GM08714 (cell line): ENCODE results near the gene CYB5A.

ENCODE experiments used
- H3K4me3 ChIP-seq: fragments of 200-500 bp; sonication (Bioruptor generic); 2 replicates; pipeline ENCODE4 v1.5.1; 2014; ENCODE audit warnings: mild to moderate bottlenecking, low read length, inconsistent platforms
- ZNF274 ChIP-seq: IDR thresholded peaks from 2 replicates; pipeline ENCODE4 v1.6.1; 2012; ENCODE audit warnings: mild to moderate bottlenecking, low read depth, low read length

The CYB5A gene

GRCh38 chr18:74230922-74231714 is 60.6 kb downstream of the CYB5A start:
- TF ChIP-seq ZNF274: no peak
- H3K4me3 ChIP-seq: no peak overlapping the region

- no peak for TF ChIP-seq ZNF274
- H3K4me3 ChIP-seq: no peak overlapping the region
These were observed 61.9 kb downstream of the CYB5A start for GRCh38 chr18:74229891-74230290.

- no peak for TF ChIP-seq ZNF274
- H3K4me3 ChIP-seq: no peak overlapping the region
These were observed 62.8 kb downstream of the CYB5A start for GRCh38 chr18:74229005-74229404.

GRCh38 chr18:74228312-74228711 is 63.5 kb downstream of the CYB5A start:
- TF ChIP-seq ZNF274: no peak
- no peak overlapping the region for H3K4me3 ChIP-seq

- no peak for TF ChIP-seq ZNF274
- H3K4me3 ChIP-seq: no peak overlapping the region
These were observed 65.1 kb downstream of the CYB5A start for GRCh38 chr18:74226666-74227065.

- TF ChIP-seq ZNF274: no peak
These were observed 65.6 kb downstream of the CYB5A start for GRCh38 chr18:74226156-74226555.

GRCh38 chr18:74225193-74225840 is 66.4 kb downstream of the CYB5A start:
- no peak for TF ChIP-seq ZNF274
- no peak overlapping the region for H3K4me3 ChIP-seq

More at GRCh38 chr18:74226156-74226555, 65.6 kb downstream of the CYB5A start:
- H3K4me3 ChIP-seq: no peak overlapping the region

- no peak overlapping the region for H3K4me3 ChIP-seq
- no peak for TF ChIP-seq ZNF274
These were observed 68.9 kb downstream of the CYB5A start for GRCh38 chr18:74222710-74223494.

- no peak for TF ChIP-seq ZNF274
- H3K4me3 ChIP-seq: no peak overlapping the region
These were observed 70.7 kb downstream of the CYB5A start for GRCh38 chr18:74221081-74221480.

GRCh38 chr18:74219056-74219455 is 72.7 kb downstream of the CYB5A start:
- no peak for TF ChIP-seq ZNF274
- H3K4me3 ChIP-seq: no peak overlapping the region

- no peak for TF ChIP-seq ZNF274
- H3K4me3 ChIP-seq: no peak overlapping the region
These were observed 74.2 kb downstream of the CYB5A start for GRCh38 chr18:74217476-74218143.

- H3K4me3 ChIP-seq: no peak overlapping the region
- TF ChIP-seq ZNF274: no peak
These were observed 75.1 kb downstream of the CYB5A start for GRCh38 chr18:74216661-74217110.

GRCh38 chr18:74215863-74216262 is 75.9 kb downstream of the CYB5A start:
- no peak for TF ChIP-seq ZNF274
- no peak overlapping the region for H3K4me3 ChIP-seq

- TF ChIP-seq ZNF274: no peak
- no peak overlapping the region for H3K4me3 ChIP-seq
These were observed 78.3 kb downstream of the CYB5A start for GRCh38 chr18:74213429-74213828.
